GM15510 (cell line): Measurements from ENCODE around the gene NTN1.

Experiments
- POLR2A ChIP-seq: IDR thresholded peaks from 3 replicates; pipeline ENCODE4 v1.6.1; 2011; ENCODE audit warnings: borderline replicate concordance; ENCODE audit not compliant: insufficient read length; ENCODE audit errors: extremely low read depth

The NTN1 gene

GRCh38 chr17:9140550-9141424 lies 119.5 kb downstream of the NTN1 start:
- no peak for TF ChIP-seq POLR2A

GRCh38 chr17:9141425-9141753 lies 120.1 kb downstream of the NTN1 start:
- no peak for TF ChIP-seq POLR2A

GRCh38 chr17:9142772-9143494 lies 121.6 kb downstream of the NTN1 start:
- no peak for TF ChIP-seq POLR2A

- TF ChIP-seq POLR2A = no peak
Observed at GRCh38 chr17:9144502-9145249, 123.4 kb downstream of the NTN1 start.

- TF ChIP-seq POLR2A = no peak
Observed at GRCh38 chr17:9146064-9146463, 124.8 kb downstream of the NTN1 start.

- no peak for TF ChIP-seq POLR2A
Observed at GRCh38 chr17:9148905-9149525, 127.7 kb downstream of the NTN1 start.

- TF ChIP-seq POLR2A = no peak
Observed at GRCh38 chr17:9150446-9151090, 129.3 kb downstream of the NTN1 start.

- TF ChIP-seq POLR2A = no peak
Observed at GRCh38 chr17:9151091-9151490, 129.8 kb downstream of the NTN1 start.

- TF ChIP-seq POLR2A = no peak
Observed at GRCh38 chr17:9158544-9159452, 137.5 kb downstream of the NTN1 start.

GRCh38 chr17:9162275-9162985 lies 141.1 kb downstream of the NTN1 start:
- TF ChIP-seq POLR2A = no peak

GRCh38 chr17:9166788-9167187 lies 145.5 kb downstream of the NTN1 start:
- TF ChIP-seq POLR2A = no peak

GRCh38 chr17:9167379-9167778 lies 146.1 kb downstream of the NTN1 start:
- no peak for TF ChIP-seq POLR2A

GRCh38 chr17:9169116-9169515 lies 147.8 kb downstream of the NTN1 start:
- TF ChIP-seq POLR2A = no peak

GRCh38 chr17:9170336-9170735 lies 149.0 kb downstream of the NTN1 start:
- no peak for TF ChIP-seq POLR2A

GRCh38 chr17:9170853-9171252 lies 149.5 kb downstream of the NTN1 start:
- no peak for TF ChIP-seq POLR2A
